ENCODE data around the gene NUMBL.

The NUMBL gene

DNA sequence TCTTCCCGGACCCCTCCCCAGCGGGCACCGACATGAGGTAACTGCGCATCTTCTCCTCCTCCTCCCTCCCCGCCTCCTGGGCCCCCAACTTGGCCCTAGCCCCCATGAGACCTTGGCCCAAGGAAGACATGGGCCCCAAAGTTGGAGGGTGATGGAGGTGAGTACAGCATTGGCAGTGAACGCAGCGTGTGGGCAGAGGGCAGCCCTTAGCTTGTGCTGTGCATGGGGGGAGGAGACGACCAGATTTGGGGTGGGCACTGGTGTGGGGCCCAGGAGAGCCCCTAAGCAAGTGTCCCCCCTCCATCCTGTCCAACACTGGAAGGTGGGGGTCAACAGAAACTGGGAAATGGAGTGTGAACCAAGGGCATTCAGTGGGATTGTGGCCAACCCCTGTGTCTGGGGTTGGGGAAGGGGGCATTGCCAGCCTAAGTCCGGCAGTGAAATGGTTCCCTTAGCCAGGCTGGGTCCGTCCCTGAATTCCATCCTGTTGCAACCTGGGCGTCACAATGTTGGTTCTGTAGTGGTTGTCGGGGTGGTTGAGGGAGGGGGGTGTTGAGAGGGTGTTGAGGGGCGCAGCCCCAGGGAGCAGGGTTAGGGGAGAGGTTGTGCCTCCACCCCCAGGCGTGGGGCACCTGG is 23.5 kb downstream of the NUMBL start:
- Histone ChIP-seq H3K27me3 (ENCODE audit: insufficient read depth, low read depth, severe bottlenecking) (no peaks in the 10 kb centered on the region), H3K27ac (no peak overlapping the region), H3K4me3 (ENCODE audit: low read depth, low read length) (no peak overlapping the region), H3K36me3 (peaks cover 53% of the 10 kb centered on the region), H3K9me3 (ENCODE audit: severe bottlenecking) (peaks cover 22% of the 10 kb centered on the region)
- no peak for DNase-seq
- no peak for TF ChIP-seq CTCF (IDR thresholded peaks at IDR 0.05; ENCODE audit: low read depth, low read length)

GRCh38 chr19:40663695-40664692 is 26.5 kb downstream of the NUMBL start:
- no peak for TF ChIP-seq CTCF (IDR thresholded peaks at IDR 0.05; ENCODE audit: low read depth, low read length)
- peak; percentile 19 for DNase-seq
- peak overlapping the region; percentile 69 for H3K27ac ChIP-seq
- H3K4me3 ChIP-seq (ENCODE audit: low read depth, low read length) = peak overlapping the region; percentile 50
- H3K9me3 ChIP-seq (ENCODE audit: severe bottlenecking) = peaks cover 5% of the 10 kb centered on the region
- H3K36me3 ChIP-seq = peaks cover 24% of the 10 kb centered on the region
- no peaks in the 10 kb centered on the region for H3K27me3 ChIP-seq (ENCODE audit: insufficient read depth, low read depth, severe bottlenecking)

GRCh38 chr19:40662925-40663694 is 27.3 kb downstream of the NUMBL start:
- Histone ChIP-seq H3K9me3 (ENCODE audit: severe bottlenecking) (no peaks in the 10 kb centered on the region), H3K27ac (peak overlapping the region; percentile 69), H3K4me3 (ENCODE audit: low read depth, low read length) (peak overlapping the region; percentile 50), H3K27me3 (ENCODE audit: insufficient read depth, low read depth, severe bottlenecking) (no peaks in the 10 kb centered on the region), H3K36me3 (peaks cover 15% of the 10 kb centered on the region)
- peak; percentile 78; the same call in 1 of the 2 replicates for TF ChIP-seq CTCF (IDR thresholded peaks at IDR 0.05; ENCODE audit: low read depth, low read length)
- DNase-seq = peak; percentile 86

DNA sequence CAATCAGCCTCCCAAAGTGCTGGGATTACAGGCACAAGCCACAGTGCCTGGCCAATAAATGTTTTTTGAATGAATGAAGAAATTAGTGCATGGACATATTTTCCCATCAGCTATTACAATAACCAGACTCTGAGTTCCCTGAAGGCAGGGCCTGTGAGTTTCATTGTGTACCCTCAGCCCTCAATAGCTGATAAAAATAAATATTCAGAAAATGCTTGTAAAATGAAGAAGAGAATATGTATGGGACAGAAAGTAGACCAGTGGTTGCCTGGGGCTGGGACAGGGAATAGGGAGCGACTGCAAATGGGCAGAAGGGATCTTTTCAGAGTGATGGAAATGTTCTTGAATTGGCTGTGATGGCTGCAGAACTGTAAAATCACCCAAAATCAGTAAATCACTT is 28.8 kb downstream of the NUMBL start:
- no peak for DNase-seq
- no peaks in the 10 kb centered on the region for H3K9me3 ChIP-seq (ENCODE audit: severe bottlenecking)
- no peak for TF ChIP-seq CTCF (IDR thresholded peaks at IDR 0.05; ENCODE audit: low read depth, low read length)
- no peak overlapping the region for H3K27ac ChIP-seq
- no peaks in the 10 kb centered on the region; the same call in 1 of the 2 replicates for H3K36me3 ChIP-seq
- no peaks in the 10 kb centered on the region for H3K27me3 ChIP-seq (ENCODE audit: insufficient read depth, low read depth, severe bottlenecking)
- H3K4me3 ChIP-seq (ENCODE audit: low read depth, low read length) = no peak overlapping the region

- Histone ChIP-seq H3K4me3 (ENCODE audit: low read depth, low read length) (no peak overlapping the region), H3K27me3 (ENCODE audit: insufficient read depth, low read depth, severe bottlenecking) (no peaks in the 10 kb centered on the region), H3K36me3 (no peaks in the 10 kb centered on the region), H3K9me3 (ENCODE audit: severe bottlenecking) (no peaks in the 10 kb centered on the region), H3K27ac (no peak overlapping the region)
- no peak for TF ChIP-seq CTCF (IDR thresholded peaks at IDR 0.05; ENCODE audit: low read depth, low read length)
- DNase-seq = no peak
These were observed 30.9 kb downstream of the NUMBL start for GRCh38 chr19:40659566-40659965.
